HepG2 (cell line): ENCODE data around the gene CEACAM16. TPM values are rescaled to one million over a fixed set of nuclear protein-coding genes. Genes with fewer than 3 reads are reported as not detected.
A peak's percentile ranks its signal among the peaks of the same experiment; 100 is the strongest.

Experiments used
- CAMTA2 ChIP-seq: sonication (generic); formaldehyde crosslinking; IDR thresholded peaks from 2 replicates; pipeline ENCODE4 v1.4.0; 2020; ENCODE audit warnings: mild to moderate bottlenecking, missing genetic modification reagents, borderline replicate concordance
- ISL2 ChIP-seq: sonication (generic); formaldehyde crosslinking; IDR thresholded peaks from 2 replicates; pipeline ENCODE4 v1.5.0; 2020; ENCODE audit warnings: missing genetic modification reagents
- KLF16 ChIP-seq, 2 experiments: sonication (generic) in 1 of 2; formaldehyde crosslinking in 1 of 2; IDR thresholded peaks; 2 replicates each; pipeline versions ENCODE4 v1.6.1 to v1.8.0; 2016 to 2023; ENCODE audit warnings: missing genetic modification reagents in 2 of 2, missing compliant biosample characterization in 1 of 2
- KMT2A ChIP-seq: sonication (generic); formaldehyde crosslinking; IDR thresholded peaks from 2 replicates; pipeline ENCODE4 v1.4.0; 2020; ENCODE audit warnings: missing genetic modification reagents
- MXI1 ChIP-seq: IDR thresholded peaks from 3 replicates; pipeline ENCODE4 v1.6.1; 2012; ENCODE audit warnings: low read depth, low read length, inconsistent platforms, borderline replicate concordance
- NR2F6 ChIP-seq, 2 experiments: IDR thresholded peaks; 2 replicates each; pipeline ENCODE4 v1.6.1; 2016; ENCODE audit warnings: antibody characterized with exemption in 1 of 2, mild to moderate bottlenecking in 1 of 2
- PRMT3 ChIP-seq: sonication (generic); formaldehyde crosslinking; IDR thresholded peaks from 2 replicates; pipeline ENCODE4 v1.8.1; 2022; ENCODE audit warnings: low read depth, mild to moderate bottlenecking, moderate library complexity, missing genetic modification reagents, borderline replicate concordance
- RARG ChIP-seq: sonication (generic); formaldehyde crosslinking; IDR thresholded peaks from 2 replicates; pipeline ENCODE4 v1.4.0; 2020; ENCODE audit warnings: low read depth, mild to moderate bottlenecking, missing genetic modification reagents
- RELA ChIP-seq: sonication (generic); formaldehyde crosslinking; IDR thresholded peaks from 2 replicates; pipeline ENCODE4 v1.4.0; 2020; ENCODE audit warnings: missing genetic modification reagents
- SMC3 ChIP-seq: IDR thresholded peaks from 2 replicates; pipeline ENCODE4 v1.6.1; 2011; ENCODE audit warnings: low read length, improper control_type of control experiment
- STAT5B ChIP-seq: sonication (generic); formaldehyde crosslinking; IDR thresholded peaks from 2 replicates; pipeline ENCODE4 v1.4.0; 2020; ENCODE audit warnings: missing genetic modification reagents
- ZBTB8A ChIP-seq: sonication (generic); formaldehyde crosslinking; IDR thresholded peaks from 2 replicates; pipeline ENCODE4 v1.4.0; 2020; ENCODE audit warnings: mild to moderate bottlenecking, low read depth, missing genetic modification reagents, borderline replicate concordance
- ZNF205 ChIP-seq: IDR thresholded peaks from 2 replicates; pipeline ENCODE4 v1.6.1; 2018; ENCODE audit warnings: missing biosample characterization, missing genetic modification reagents
- ZNF3 ChIP-seq: IDR thresholded peaks from 2 replicates; pipeline ENCODE4 v1.7.0; 2017; ENCODE audit warnings: inconsistent platforms
- ZNF382 ChIP-seq: sonication (generic); formaldehyde crosslinking; IDR thresholded peaks from 2 replicates; pipeline ENCODE4 v1.5.0; 2020; ENCODE audit warnings: missing genetic modification reagents, mild to moderate bottlenecking, borderline replicate concordance
- ZNF577 ChIP-seq: sonication (generic); formaldehyde crosslinking; IDR thresholded peaks from 2 replicates; pipeline ENCODE4 v1.4.0; 2020; ENCODE audit warnings: mild to moderate bottlenecking, low read depth, missing genetic modification reagents, borderline replicate concordance
- ZNF660 ChIP-seq: sonication (generic); formaldehyde crosslinking; IDR thresholded peaks from 2 replicates; pipeline ENCODE4 v1.5.1; 2020; ENCODE audit warnings: mild to moderate bottlenecking, low read depth, missing genetic modification reagents, borderline replicate concordance
- ZNF773 ChIP-seq: sonication (generic); formaldehyde crosslinking; IDR thresholded peaks from 2 replicates; pipeline ENCODE4 v1.4.0; 2020; ENCODE audit warnings: missing genetic modification reagents, borderline replicate concordance
- polyA plus RNA-seq, 8 experiments: library from polyadenylated mRNA; depleted of rRNA in 3 of 8; stranded (reverse) in 7 of 8; unstranded in 1 of 8; fragments of >200 nt; fragmentation: Illumina TruSeq in 4 of 8; extraction: Trizol in 4 of 8; gene quantifications; 2 replicates each; pipeline versions ENCODE4 v1.2.1 to v1.2.3, GENCODE V29; 2011 to 2016; ENCODE audit warnings: low read depth in 4 of 8, missing spikeins in 1 of 8, mixed read lengths in 1 of 8; ENCODE audit not compliant: insufficient read depth in 1 of 8
- total RNA-seq, 5 experiments: library from RNA; depleted of rRNA; stranded (reverse); fragments of >200 nt; fragmentation: Illumina TruSeq; extraction: Trizol; gene quantifications; 2 replicates each; pipeline ENCODE4 v1.2.3, GENCODE V29; 2016; ENCODE audit warnings: low read depth in 1 of 5
- TF ChIP-seq, protein P1 (sequence below): sonication (generic); formaldehyde crosslinking; IDR thresholded peaks from 2 replicates; pipeline ENCODE4 v1.4.0; 2020; ENCODE audit warnings: mild to moderate bottlenecking, missing genetic modification reagents
- TF ChIP-seq, protein P2 (sequence below): sonication (generic); formaldehyde crosslinking; IDR thresholded peaks from 2 replicates; pipeline ENCODE4 v1.8.0; 2022; ENCODE audit warnings: missing genetic modification reagents, mild to moderate bottlenecking, moderate library complexity, borderline replicate concordance
- TF ChIP-seq, protein P3 (sequence below): IDR thresholded peaks from 2 replicates; pipeline ENCODE4 v1.6.1; 2016; ENCODE audit warnings: missing compliant biosample characterization, missing genetic modification reagents, borderline replicate concordance
- TF ChIP-seq, protein P4 (sequence below): sonication (generic); formaldehyde crosslinking; IDR thresholded peaks from 2 replicates; pipeline ENCODE4 v1.5.1; 2020; ENCODE audit warnings: mild to moderate bottlenecking, missing genetic modification reagents

CEACAM16 gene
- total and polyA plus RNA-seq, 2 of the 13 experiments (the other 11 are each of a cell fraction or from before 2014, with no cell fraction given) = not detected

DNA sequence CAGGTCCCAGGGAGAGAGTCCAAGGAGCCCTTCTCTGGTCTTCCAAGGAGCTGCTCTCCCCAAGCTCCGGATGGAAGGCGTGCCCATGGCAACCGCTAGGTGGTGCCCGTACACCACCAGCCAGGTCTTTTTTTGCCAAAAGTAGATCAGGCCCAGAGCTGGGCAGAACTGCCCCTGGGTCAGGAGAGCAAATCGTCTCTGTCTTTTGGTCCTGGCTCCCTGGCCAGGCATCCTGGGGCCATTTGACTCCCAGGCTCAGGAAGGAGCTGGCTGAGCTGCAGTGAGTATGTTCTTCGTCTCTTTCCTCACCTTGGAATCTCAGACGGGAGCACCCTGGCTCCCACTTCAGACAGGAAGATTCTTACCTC is 25.0 kb downstream of the CEACAM16 start (continued):
- TF ChIP-seq ZNF205 (CRISPR knock-in tag) (peak; percentile 70; the same call in 1 of the 2 replicates), KLF16 (CRISPR knock-in tag; IDR thresholded peaks at IDR 0.05) (peak in 1 of 2 experiments; percentile 66; a peak in 1 of 4 replicates), RELA (CRISPR knock-in tag) (no peak), RARG (CRISPR knock-in tag) (no peak), ZNF577 (CRISPR knock-in tag) (no peak), ZNF773 (CRISPR knock-in tag) (0 out of 2 replicates have a peak, but pooled peaks have one; percentile 27), ZNF660 (no peak), ZBTB8A (CRISPR knock-in tag) (no peak), NR2F6 (IDR thresholded peaks at IDR 0.05) (0 out of 2 replicates have a peak, but pooled peaks have one; percentile 27), NR2F6 (CRISPR knock-in tag; IDR thresholded peaks at IDR 0.05) (0 out of 2 replicates have a peak, but pooled peaks have one; percentile 21), ZNF382 (CRISPR knock-in tag) (no peak), ISL2 (CRISPR knock-in tag) (0 out of 2 replicates have a peak, but pooled peaks have one; percentile 27), ZNF3 (CRISPR knock-in tag) (no peak), STAT5B (no peak), SMC3 (peak; percentile 94), MXI1 (peak; percentile 60; the same call in 2 of the 3 replicates), PRMT3 (CRISPR knock-in tag) (no peak), KMT2A (CRISPR knock-in tag) (0 out of 2 replicates have a peak, but pooled peaks have one; percentile 40), CAMTA2 (CRISPR knock-in tag) (0 out of 2 replicates have a peak, but pooled peaks have one; percentile 59)
- TF ChIP-seq, protein P1, sequence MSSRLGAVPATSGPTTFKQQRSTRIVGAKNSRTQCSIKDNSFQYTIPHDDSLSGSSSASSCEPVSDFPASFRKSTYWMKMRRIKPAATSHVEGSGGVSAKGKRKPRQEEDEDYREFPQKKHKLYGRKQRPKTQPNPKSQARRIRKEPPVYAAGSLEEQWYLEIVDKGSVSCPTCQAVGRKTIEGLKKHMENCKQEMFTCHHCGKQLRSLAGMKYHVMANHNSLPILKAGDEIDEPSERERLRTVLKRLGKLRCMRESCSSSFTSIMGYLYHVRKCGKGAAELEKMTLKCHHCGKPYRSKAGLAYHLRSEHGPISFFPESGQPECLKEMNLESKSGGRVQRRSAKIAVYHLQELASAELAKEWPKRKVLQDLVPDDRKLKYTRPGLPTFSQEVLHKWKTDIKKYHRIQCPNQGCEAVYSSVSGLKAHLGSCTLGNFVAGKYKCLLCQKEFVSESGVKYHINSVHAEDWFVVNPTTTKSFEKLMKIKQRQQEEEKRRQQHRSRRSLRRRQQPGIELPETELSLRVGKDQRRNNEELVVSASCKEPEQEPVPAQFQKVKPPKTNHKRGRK = no peak
- TF ChIP-seq, protein P2, sequence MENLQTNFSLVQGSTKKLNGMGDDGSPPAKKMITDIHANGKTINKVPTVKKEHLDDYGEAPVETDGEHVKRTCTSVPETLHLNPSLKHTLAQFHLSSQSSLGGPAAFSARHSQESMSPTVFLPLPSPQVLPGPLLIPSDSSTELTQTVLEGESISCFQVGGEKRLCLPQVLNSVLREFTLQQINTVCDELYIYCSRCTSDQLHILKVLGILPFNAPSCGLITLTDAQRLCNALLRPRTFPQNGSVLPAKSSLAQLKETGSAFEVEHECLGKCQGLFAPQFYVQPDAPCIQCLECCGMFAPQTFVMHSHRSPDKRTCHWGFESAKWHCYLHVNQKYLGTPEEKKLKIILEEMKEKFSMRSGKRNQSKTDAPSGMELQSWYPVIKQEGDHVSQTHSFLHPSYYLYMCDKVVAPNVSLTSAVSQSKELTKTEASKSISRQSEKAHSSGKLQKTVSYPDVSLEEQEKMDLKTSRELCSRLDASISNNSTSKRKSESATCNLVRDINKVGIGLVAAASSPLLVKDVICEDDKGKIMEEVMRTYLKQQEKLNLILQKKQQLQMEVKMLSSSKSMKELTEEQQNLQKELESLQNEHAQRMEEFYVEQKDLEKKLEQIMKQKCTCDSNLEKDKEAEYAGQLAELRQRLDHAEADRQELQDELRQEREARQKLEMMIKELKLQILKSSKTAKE (CRISPR knock-in tag) = no peak
- TF ChIP-seq, protein P3, sequence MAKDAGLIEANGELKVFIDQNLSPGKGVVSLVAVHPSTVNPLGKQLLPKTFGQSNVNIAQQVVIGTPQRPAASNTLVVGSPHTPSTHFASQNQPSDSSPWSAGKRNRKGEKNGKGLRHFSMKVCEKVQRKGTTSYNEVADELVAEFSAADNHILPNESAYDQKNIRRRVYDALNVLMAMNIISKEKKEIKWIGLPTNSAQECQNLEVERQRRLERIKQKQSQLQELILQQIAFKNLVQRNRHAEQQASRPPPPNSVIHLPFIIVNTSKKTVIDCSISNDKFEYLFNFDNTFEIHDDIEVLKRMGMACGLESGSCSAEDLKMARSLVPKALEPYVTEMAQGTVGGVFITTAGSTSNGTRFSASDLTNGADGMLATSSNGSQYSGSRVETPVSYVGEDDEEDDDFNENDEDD (CRISPR knock-in tag) = no peak
- TF ChIP-seq, protein P4, sequence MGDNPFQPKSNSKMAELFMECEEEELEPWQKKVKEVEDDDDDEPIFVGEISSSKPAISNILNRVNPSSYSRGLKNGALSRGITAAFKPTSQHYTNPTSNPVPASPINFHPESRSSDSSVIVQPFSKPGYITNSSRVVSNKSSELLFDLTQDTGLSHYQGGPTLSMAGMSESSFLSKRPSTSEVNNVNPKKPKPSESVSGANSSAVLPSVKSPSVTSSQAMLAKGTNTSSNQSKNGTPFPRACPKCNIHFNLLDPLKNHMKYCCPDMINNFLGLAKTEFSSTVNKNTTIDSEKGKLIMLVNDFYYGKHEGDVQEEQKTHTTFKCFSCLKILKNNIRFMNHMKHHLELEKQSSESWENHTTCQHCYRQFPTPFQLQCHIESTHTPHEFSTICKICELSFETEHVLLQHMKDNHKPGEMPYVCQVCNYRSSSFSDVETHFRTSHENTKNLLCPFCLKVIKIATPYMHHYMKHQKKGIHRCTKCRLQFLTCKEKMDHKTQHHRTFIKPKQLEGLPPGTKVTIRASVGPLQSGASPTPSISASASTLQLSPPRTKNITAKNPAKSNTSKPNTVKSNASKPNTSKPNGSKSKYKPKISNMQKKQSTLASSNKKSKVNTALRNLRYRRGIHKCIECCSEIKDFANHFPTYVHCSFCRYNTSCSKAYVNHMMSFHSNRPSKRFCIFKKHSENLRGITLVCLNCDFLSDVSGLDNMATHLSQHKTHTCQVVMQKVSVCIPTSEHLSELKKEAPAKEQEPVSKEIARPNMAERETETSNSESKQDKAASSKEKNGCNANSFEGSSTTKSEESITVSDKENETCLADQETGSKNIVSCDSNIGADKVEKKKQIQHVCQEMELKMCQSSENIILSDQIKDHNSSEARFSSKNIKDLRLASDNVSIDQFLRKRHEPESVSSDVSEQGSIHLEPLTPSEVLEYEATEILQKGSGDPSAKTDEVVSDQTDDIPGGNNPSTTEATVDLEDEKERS (CRISPR knock-in tag) = 0 out of 2 replicates have a peak, but pooled peaks have one; percentile 66
